Measurements from ENCODE around the gene GABBR2.
A peak's percentile ranks its signal among the peaks of the same experiment; 100 is the strongest.

GABBR2 gene

GRCh38 chr9:98323831-98324135, 385.0 kb downstream of the GABBR2 start:
- Histone ChIP-seq H3K4me1 (ENCODE audit: insufficient read depth, poor library complexity, severe bottlenecking) (peaks cover 11% of the 10 kb centered on the region), H3K27ac (ENCODE audit: poor library complexity, severe bottlenecking) (peak overlapping the region; percentile 22), H3K27me3 (ENCODE audit: insufficient read depth, poor library complexity, severe bottlenecking) (no peaks in the 10 kb centered on the region), H3K9me3 (ENCODE audit: severe bottlenecking) (no peaks in the 10 kb centered on the region), H3K36me3 (ENCODE audit: low read depth) (no peaks in the 10 kb centered on the region), H3K4me3 (ENCODE audit: severe bottlenecking) (no peak overlapping the region)
- no peak for TF ChIP-seq CTCF (IDR thresholded peaks at IDR 0.05; ENCODE audit: poor library complexity, severe bottlenecking)
- ATAC-seq (ENCODE audit: low read depth) = no peak
- DNase-seq (ENCODE audit: low spot score) = no peak

DNA sequence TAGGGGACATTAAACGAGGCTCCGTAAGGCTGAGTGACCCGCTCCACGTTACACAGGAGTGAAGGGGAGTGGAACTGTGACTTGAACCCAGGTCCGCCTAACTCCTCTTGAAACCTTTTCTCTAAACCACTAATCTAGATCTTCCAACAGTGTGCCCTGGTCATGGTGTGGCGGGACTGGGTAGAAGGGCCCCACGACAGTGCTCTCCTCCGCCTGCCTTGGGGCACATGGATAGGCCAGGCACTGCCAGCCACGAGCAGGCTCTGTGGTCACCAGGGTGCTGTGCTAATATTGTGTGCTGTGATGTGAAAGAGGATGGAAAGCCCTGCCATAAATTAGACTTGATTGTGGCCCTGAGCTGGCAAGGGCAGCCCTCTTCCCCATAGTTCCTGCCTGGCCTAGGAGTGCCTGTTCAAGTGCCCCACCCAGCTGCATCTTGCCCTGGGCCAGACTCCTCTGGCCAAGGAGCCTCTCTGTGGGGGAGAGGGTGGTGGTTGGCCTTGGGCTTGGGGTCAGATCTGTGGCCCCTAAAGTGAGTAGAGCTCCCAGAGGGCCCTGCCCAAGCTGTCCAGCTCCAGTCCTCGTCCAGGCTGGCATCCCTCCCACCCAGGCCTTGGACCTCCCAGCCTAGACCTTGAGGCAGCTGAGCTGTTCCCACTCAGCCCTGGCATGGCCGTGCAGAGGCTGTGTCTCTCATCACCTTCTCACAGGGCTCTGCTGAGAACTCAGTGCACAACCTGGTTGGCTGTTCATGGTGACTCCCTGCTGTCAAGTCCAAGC, 385.5 kb downstream of the GABBR2 start:
- Histone ChIP-seq H3K27ac (ENCODE audit: poor library complexity, severe bottlenecking) (peak overlapping the region; percentile 22), H3K4me3 (ENCODE audit: severe bottlenecking) (no peak overlapping the region), H3K9me3 (ENCODE audit: severe bottlenecking) (no peaks in the 10 kb centered on the region), H3K27me3 (ENCODE audit: insufficient read depth, poor library complexity, severe bottlenecking) (no peaks in the 10 kb centered on the region), H3K4me1 (ENCODE audit: insufficient read depth, poor library complexity, severe bottlenecking) (peaks cover 11% of the 10 kb centered on the region), H3K36me3 (ENCODE audit: low read depth) (no peaks in the 10 kb centered on the region)
- no peak for TF ChIP-seq CTCF (IDR thresholded peaks at IDR 0.05; ENCODE audit: poor library complexity, severe bottlenecking)
- ATAC-seq (ENCODE audit: low read depth) (no peak), DNase-seq (ENCODE audit: low spot score) (no peak)

- ATAC-seq (ENCODE audit: low read depth) (no peak), DNase-seq (ENCODE audit: low spot score) (no peak)
- no peak for TF ChIP-seq CTCF (IDR thresholded peaks at IDR 0.05; ENCODE audit: poor library complexity, severe bottlenecking)
- no peaks in the 10 kb centered on the region for H3K9me3 ChIP-seq (ENCODE audit: severe bottlenecking)
- no peak overlapping the region for H3K27ac ChIP-seq (ENCODE audit: poor library complexity, severe bottlenecking)
- peaks cover 11% of the 10 kb centered on the region for H3K4me1 ChIP-seq (ENCODE audit: insufficient read depth, poor library complexity, severe bottlenecking)
- no peaks in the 10 kb centered on the region for H3K27me3 ChIP-seq (ENCODE audit: insufficient read depth, poor library complexity, severe bottlenecking)
- H3K4me3 ChIP-seq (ENCODE audit: severe bottlenecking) = no peak overlapping the region
- H3K36me3 ChIP-seq (ENCODE audit: low read depth) = no peaks in the 10 kb centered on the region
Observed at GRCh38 chr9:98321269-98321668, 387.5 kb downstream of the GABBR2 start.

GRCh38 chr9:98318834-98319478, 389.8 kb downstream of the GABBR2 start:
- H3K27me3 ChIP-seq (ENCODE audit: insufficient read depth, poor library complexity, severe bottlenecking) = no peaks in the 10 kb centered on the region
- DNase-seq (ENCODE audit: low spot score) (no peak), ATAC-seq (ENCODE audit: low read depth) (no peak)
- H3K27ac ChIP-seq (ENCODE audit: poor library complexity, severe bottlenecking) = no peak overlapping the region
- no peaks in the 10 kb centered on the region for H3K9me3 ChIP-seq (ENCODE audit: severe bottlenecking)
- peaks cover 4% of the 10 kb centered on the region for H3K4me1 ChIP-seq (ENCODE audit: insufficient read depth, poor library complexity, severe bottlenecking)
- TF ChIP-seq CTCF (IDR thresholded peaks at IDR 0.05; ENCODE audit: poor library complexity, severe bottlenecking) = no peak
- H3K36me3 ChIP-seq (ENCODE audit: low read depth) = no peaks in the 10 kb centered on the region
- no peak overlapping the region for H3K4me3 ChIP-seq (ENCODE audit: severe bottlenecking)
